Tibial nerve (tissue), 4 donors: ENCODE measurements around the gene AURKAIP1.

Source experiments
- EP300 ChIP-seq, 2 donors: sonication (generic); formaldehyde crosslinking; IDR thresholded peaks; one replicate each; pipeline ENCODE4 v1.6.1; 2017; ENCODE audit warnings: antibody characterized with exemption in 2 of 2, mild to moderate bottlenecking in 1 of 2
- POLR2A ChIP-seq, 2 donors: fragments of 450-650 bp; IDR thresholded peaks; one replicate each; pipeline ENCODE4 v1.6.1; 2017; ENCODE audit warnings: antibody characterized with exemption in 2 of 2, mild to moderate bottlenecking in 2 of 2, moderate library complexity in 2 of 2
- TF ChIP-seq, protein P1 (sequence below), 5 experiments: fragments of 200-600 bp in 3 of 5; fragments of 450-650 bp in 2 of 5; sonication (generic) in 3 of 5; IDR thresholded peaks; one replicate each; pipeline ENCODE4 v1.5.1; 2016 to 2019; ENCODE audit warnings: antibody characterized with exemption in 5 of 5, mild to moderate bottlenecking in 3 of 5, moderate library complexity in 2 of 5

DNA sequence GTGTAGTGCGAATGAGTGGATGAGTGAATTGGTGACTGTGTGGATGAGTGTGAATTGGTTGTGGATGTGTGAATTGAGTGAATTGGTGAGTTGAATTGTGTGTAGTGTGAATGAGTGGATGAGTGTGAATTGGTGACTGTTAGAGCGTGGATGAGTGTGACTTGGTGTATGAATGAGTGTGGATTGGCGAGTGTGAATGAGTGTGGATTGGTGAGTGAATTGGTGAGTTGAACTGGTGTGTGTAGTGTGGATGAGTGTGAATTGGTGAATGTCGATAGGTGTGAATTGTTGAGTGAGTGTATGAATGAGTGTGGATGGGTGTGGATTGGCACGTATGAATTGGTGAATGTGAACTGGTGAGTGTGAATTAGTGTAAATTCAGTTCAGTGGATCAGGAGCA is 7.7 kb downstream of the AURKAIP1 start:
- TF ChIP-seq POLR2A (IDR thresholded peaks at IDR 0.05) (no peak), EP300 (IDR thresholded peaks at IDR 0.05) (no peak)
- TF ChIP-seq, protein P1, sequence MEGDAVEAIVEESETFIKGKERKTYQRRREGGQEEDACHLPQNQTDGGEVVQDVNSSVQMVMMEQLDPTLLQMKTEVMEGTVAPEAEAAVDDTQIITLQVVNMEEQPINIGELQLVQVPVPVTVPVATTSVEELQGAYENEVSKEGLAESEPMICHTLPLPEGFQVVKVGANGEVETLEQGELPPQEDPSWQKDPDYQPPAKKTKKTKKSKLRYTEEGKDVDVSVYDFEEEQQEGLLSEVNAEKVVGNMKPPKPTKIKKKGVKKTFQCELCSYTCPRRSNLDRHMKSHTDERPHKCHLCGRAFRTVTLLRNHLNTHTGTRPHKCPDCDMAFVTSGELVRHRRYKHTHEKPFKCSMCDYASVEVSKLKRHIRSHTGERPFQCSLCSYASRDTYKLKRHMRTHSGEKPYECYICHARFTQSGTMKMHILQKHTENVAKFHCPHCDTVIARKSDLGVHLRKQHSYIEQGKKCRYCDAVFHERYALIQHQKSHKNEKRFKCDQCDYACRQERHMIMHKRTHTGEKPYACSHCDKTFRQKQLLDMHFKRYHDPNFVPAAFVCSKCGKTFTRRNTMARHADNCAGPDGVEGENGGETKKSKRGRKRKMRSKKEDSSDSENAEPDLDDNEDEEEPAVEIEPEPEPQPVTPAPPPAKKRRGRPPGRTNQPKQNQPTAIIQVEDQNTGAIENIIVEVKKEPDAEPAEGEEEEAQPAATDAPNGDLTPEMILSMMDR (IDR thresholded peaks at IDR 0.05): no peak
